ENCODE results near the gene CAPS. TPM values are rescaled to one million over a fixed set of nuclear protein-coding genes. Genes with fewer than 3 reads are reported as not detected.

CAPS gene
- polyA plus RNA-seq, 1 donor (not counting 4 experiments of a cell fraction or from before 2014, with no cell fraction given), result 2.7 TPM

DNA sequence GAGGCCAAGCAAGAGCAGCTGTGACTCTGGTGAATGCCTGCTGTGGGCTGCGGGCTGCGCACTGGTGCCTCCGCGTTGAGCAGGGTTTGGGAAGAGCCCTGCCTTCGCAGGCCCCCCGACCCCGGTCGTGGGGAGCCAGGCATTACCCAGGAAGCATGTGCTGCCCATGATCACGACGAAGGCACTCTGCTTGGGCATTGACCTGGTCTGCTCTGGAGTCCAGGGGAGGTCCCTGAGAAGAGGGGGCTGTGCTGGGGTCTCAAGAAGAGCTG lies 44.7 kb downstream of the CAPS start:
- no peak for DNase-seq (ENCODE audit: low read depth, low spot score)
- dilution Hi-C loops (cut with MboI; ENCODE audit: extremely low pct_ligation_motif_present, low sequenced_read_pairs), result no loop called here
- H3K27ac ChIP-seq (ENCODE audit: control insufficient read depth, insufficient read depth, low read length), result no peak overlapping the region
- H3K4me3 ChIP-seq (ENCODE audit: control insufficient read depth in 2 of 3, extremely low read depth in 1 of 3, insufficient read depth in 2 of 3, low read depth in 1 of 3, low read length in 3 of 3), result no peak overlapping the region
- H2AFZ ChIP-seq (ENCODE audit: control insufficient read depth, low read length), result no peak overlapping the region
- no peak overlapping the region for H3K4me2 ChIP-seq (ENCODE audit: control insufficient read depth, extremely low read depth, insufficient read depth, low read depth, low read length)
- no peak for FAIRE-seq
- H3K9me3 ChIP-seq (ENCODE audit: control insufficient read depth, low read depth, low read length), result no peaks in the 10 kb centered on the region
- no peaks in the 10 kb centered on the region for H3K9me1 ChIP-seq (ENCODE audit: control insufficient read depth, extremely low read depth, insufficient read depth, low read length)
- H3K36me3 ChIP-seq (ENCODE audit: control insufficient read depth in 2 of 2, extremely low read depth in 1 of 2, insufficient read depth in 2 of 2, low read length in 2 of 2), result peaks cover 0 to 2% of the 10 kb centered on the region in 2 experiments
- no peaks in the 10 kb centered on the region for H3K27me3 ChIP-seq (ENCODE audit: control insufficient read depth, extremely low read depth, insufficient read depth, low read length)
- TF ChIP-seq, protein P1, sequence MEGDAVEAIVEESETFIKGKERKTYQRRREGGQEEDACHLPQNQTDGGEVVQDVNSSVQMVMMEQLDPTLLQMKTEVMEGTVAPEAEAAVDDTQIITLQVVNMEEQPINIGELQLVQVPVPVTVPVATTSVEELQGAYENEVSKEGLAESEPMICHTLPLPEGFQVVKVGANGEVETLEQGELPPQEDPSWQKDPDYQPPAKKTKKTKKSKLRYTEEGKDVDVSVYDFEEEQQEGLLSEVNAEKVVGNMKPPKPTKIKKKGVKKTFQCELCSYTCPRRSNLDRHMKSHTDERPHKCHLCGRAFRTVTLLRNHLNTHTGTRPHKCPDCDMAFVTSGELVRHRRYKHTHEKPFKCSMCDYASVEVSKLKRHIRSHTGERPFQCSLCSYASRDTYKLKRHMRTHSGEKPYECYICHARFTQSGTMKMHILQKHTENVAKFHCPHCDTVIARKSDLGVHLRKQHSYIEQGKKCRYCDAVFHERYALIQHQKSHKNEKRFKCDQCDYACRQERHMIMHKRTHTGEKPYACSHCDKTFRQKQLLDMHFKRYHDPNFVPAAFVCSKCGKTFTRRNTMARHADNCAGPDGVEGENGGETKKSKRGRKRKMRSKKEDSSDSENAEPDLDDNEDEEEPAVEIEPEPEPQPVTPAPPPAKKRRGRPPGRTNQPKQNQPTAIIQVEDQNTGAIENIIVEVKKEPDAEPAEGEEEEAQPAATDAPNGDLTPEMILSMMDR (optimal IDR thresholded peaks at IDR 0.05 in 1 of 3, IDR thresholded peaks at IDR 0.05 in 1 of 3, conservative IDR thresholded peaks at IDR 0.05 in 1 of 3; ENCODE audit: extremely low read depth in 1 of 3, insufficient read depth in 2 of 3, low read length in 3 of 3), result no peak
- no peak for TF ChIP-seq EZH2 (IDR thresholded peaks at IDR 0.05; ENCODE audit: low read length)
- H3K4me1 ChIP-seq (ENCODE audit: control insufficient read depth, extremely low read depth, insufficient read depth, low read length), result no peaks in the 10 kb centered on the region
- no peak overlapping the region for H3K9ac ChIP-seq (ENCODE audit: control insufficient read depth, extremely low read depth, insufficient read depth, low read length)
- H4K20me1 ChIP-seq (ENCODE audit: control insufficient read depth, extremely low read depth, insufficient read depth, low read length), result peaks cover 13% of the 10 kb centered on the region
- H3K79me2 ChIP-seq (ENCODE audit: control insufficient read depth, insufficient read depth, low read length), result peaks cover 93% of the 10 kb centered on the region

DNA sequence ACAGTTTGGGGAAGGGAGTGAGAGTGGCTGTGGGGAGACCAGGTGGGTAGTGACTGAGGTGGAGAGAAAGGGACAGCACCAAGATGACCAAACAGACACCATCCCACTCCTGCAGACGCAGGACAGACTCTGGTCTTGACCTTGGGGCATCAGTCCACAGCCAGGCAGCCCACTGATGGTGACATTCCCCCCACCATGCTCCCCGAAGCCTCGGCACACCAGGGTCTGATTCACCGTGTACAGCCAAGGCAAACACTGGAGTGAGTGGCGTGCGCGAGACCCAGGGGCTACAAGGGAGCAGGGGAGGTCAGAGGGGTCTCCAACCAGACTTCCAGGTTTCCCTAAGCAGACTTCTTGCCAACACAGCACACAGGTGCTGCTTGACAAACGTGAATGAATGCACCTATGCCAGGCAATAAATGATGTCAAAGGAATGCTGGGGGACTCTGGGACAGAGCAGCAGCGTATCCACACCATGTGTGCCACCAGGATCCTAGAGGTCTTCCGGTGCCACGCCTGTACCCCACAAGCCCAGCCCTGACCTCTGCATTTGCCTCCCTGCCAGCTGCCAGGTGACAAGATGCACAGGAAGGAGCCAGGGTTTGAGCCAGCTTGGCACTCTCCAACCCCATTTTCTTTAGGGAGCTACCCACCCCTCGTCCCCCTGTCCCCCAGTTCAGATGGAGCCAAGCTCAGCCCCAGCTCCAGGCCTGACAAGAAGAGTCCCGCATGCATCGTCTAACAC lies 45.4 kb downstream of the CAPS start:
- H3K79me2 ChIP-seq (ENCODE audit: control insufficient read depth, insufficient read depth, low read length), result peaks cover 93% of the 10 kb centered on the region
- H3K36me3 ChIP-seq (ENCODE audit: control insufficient read depth in 2 of 2, extremely low read depth in 1 of 2, insufficient read depth in 2 of 2, low read length in 2 of 2), result peaks cover 0 to 2% of the 10 kb centered on the region in 2 experiments
- H3K9me3 ChIP-seq (ENCODE audit: control insufficient read depth, low read depth, low read length), result no peaks in the 10 kb centered on the region
- no peak overlapping the region for H3K9ac ChIP-seq (ENCODE audit: control insufficient read depth, extremely low read depth, insufficient read depth, low read length)
- TF ChIP-seq EZH2 (IDR thresholded peaks at IDR 0.05; ENCODE audit: low read length), result no peak
- TF ChIP-seq, protein P1 (optimal IDR thresholded peaks at IDR 0.05 in 1 of 3, IDR thresholded peaks at IDR 0.05 in 1 of 3, conservative IDR thresholded peaks at IDR 0.05 in 1 of 3; ENCODE audit: extremely low read depth in 1 of 3, insufficient read depth in 2 of 3, low read length in 3 of 3), result no peak
- H3K4me2 ChIP-seq (ENCODE audit: control insufficient read depth, extremely low read depth, insufficient read depth, low read depth, low read length), result no peak overlapping the region
- H3K27me3 ChIP-seq (ENCODE audit: control insufficient read depth, extremely low read depth, insufficient read depth, low read length), result no peaks in the 10 kb centered on the region
- DNase-seq (ENCODE audit: low read depth, low spot score) (no peak), FAIRE-seq (no peak)
- no peaks in the 10 kb centered on the region for H3K9me1 ChIP-seq (ENCODE audit: control insufficient read depth, extremely low read depth, insufficient read depth, low read length)
- no peak overlapping the region for H2AFZ ChIP-seq (ENCODE audit: control insufficient read depth, low read length)
- no peak overlapping the region for H3K27ac ChIP-seq (ENCODE audit: control insufficient read depth, insufficient read depth, low read length)
- dilution Hi-C loops (cut with MboI; ENCODE audit: extremely low pct_ligation_motif_present, low sequenced_read_pairs), result no loop called here
- peaks cover 11% of the 10 kb centered on the region for H4K20me1 ChIP-seq (ENCODE audit: control insufficient read depth, extremely low read depth, insufficient read depth, low read length)
- H3K4me1 ChIP-seq (ENCODE audit: control insufficient read depth, extremely low read depth, insufficient read depth, low read length), result no peaks in the 10 kb centered on the region
- no peak overlapping the region for H3K4me3 ChIP-seq (ENCODE audit: control insufficient read depth in 2 of 3, extremely low read depth in 1 of 3, insufficient read depth in 2 of 3, low read depth in 1 of 3, low read length in 3 of 3)

Data from keratinocyte (primary cell).